Measurements from ENCODE around the gene MTMR12. TPM values are rescaled to one million over a fixed set of nuclear protein-coding genes. Genes with fewer than 3 reads are reported as not detected.

MTMR12 gene
- total and polyA plus RNA-seq, 2 of the 4 experiments (the other 2 are of a cell fraction), result 11.1 to 21.3 TPM

GRCh38 chr5:32273821-32274220 is 38.9 kb downstream of the MTMR12 start:
- in situ Hi-C loops (cut with MboI; ENCODE audit: low sequenced_read_pairs), result no loop called here
- Histone ChIP-seq H3K27me3 (ENCODE audit: control insufficient read depth, insufficient read depth, low read length) (no peaks in the 10 kb centered on the region), H4K8ac (ENCODE audit: low read depth in 2 of 2, low read length in 2 of 2) (no peak overlapping the region), H2AFZ (replicated peaks; ENCODE audit: low read length, poor library complexity) (no peak overlapping the region), H3K4me2 (ENCODE audit: low read depth, low read length) (no peak overlapping the region), H3K27ac (ENCODE audit: insufficient read depth, low read length) (no peak overlapping the region), H3K9me3 (ENCODE audit: control insufficient read depth, insufficient read depth, low read length) (no peaks in the 10 kb centered on the region), H2BK5ac (ENCODE audit: low read depth, low read length, poor library complexity, severe bottlenecking) (no peak overlapping the region), H3K79me1 (ENCODE audit: low read depth in 1 of 2, low read length in 2 of 2) (peaks cover 24 to 27% of the 10 kb centered on the region in 2 experiments), H3K4me1 (ENCODE audit: control insufficient read depth, insufficient read depth, low read length) (peaks cover 15% of the 10 kb centered on the region), H4K5ac (ENCODE audit: low read depth, low read length) (no peak overlapping the region), H2BK120ac (ENCODE audit: low read depth, low read length) (no peak overlapping the region), H2BK20ac (ENCODE audit: low read depth, low read length) (no peak overlapping the region), H3K18ac (ENCODE audit: low read depth, low read length) (no peak overlapping the region), H4K91ac (ENCODE audit: insufficient read depth, low read depth, low read length) (no peak overlapping the region), H3K9me1 (ENCODE audit: insufficient read depth, low read length) (peaks cover 11% of the 10 kb centered on the region), H3K4me3 (ENCODE audit: insufficient read depth, low read depth, low read length) (no peak overlapping the region), H2AK5ac (ENCODE audit: low read depth, low read length) (no peak overlapping the region), H2AK9ac (replicated peaks; ENCODE audit: low read depth, low read length, poor library complexity) (no peak overlapping the region), H3K23ac (ENCODE audit: low read depth, low read length) (no peak overlapping the region), H2BK15ac (ENCODE audit: low read depth, low read length) (no peak overlapping the region), H3K56ac (ENCODE audit: extremely low read depth, insufficient read depth, low read length) (no peak overlapping the region), H4K20me1 (ENCODE audit: insufficient read depth, low read length) (no peaks in the 10 kb centered on the region), H3K9ac (ENCODE audit: low read depth, low read length) (no peak overlapping the region), H3K36me3 (ENCODE audit: control insufficient read depth, insufficient read depth, low read length) (peaks cover 13% of the 10 kb centered on the region), H3K14ac (replicated peaks; ENCODE audit: low read depth, low read length) (no peak overlapping the region), H3K4ac (ENCODE audit: low read depth, low read length) (no peak overlapping the region)
- no peak for DNase-seq
- ChIA-PET POLR2A (ENCODE audit: unreplicated experiment) (no interaction called here), CTCF (interaction anchor here (1.0 kb wide), 2 partner anchors 15 to 41 kb away, joined by 3 read pairs; no protein-coding TSS in a partner anchor)
- no CpG with 5 or more reads among the region's 2 CpGs for WGBS, 2 experiments (ENCODE audit: extremely low coverage in 2 of 2, insufficient read length in 1 of 2)
- no peak for ATAC-seq (ENCODE audit: low read depth)
- intact Hi-C loops (cut with micrococcal nuclease), result no loop called here
- TF ChIP-seq, protein P1, sequence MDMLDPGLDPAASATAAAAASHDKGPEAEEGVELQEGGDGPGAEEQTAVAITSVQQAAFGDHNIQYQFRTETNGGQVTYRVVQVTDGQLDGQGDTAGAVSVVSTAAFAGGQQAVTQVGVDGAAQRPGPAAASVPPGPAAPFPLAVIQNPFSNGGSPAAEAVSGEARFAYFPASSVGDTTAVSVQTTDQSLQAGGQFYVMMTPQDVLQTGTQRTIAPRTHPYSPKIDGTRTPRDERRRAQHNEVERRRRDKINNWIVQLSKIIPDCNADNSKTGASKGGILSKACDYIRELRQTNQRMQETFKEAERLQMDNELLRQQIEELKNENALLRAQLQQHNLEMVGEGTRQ (IDR thresholded peaks at IDR 0.05; ENCODE audit: low read depth, low read length), result no peak
- TF ChIP-seq RAD21 (IDR thresholded peaks at IDR 0.05; ENCODE audit: low read length), result no peak
- TF ChIP-seq MAZ (IDR thresholded peaks at IDR 0.05; ENCODE audit: borderline replicate concordance, low read depth, low read length), result no peak
- TF ChIP-seq MAFK (IDR thresholded peaks at IDR 0.05; ENCODE audit: low read depth, low read length), result no peak
- TF ChIP-seq RCOR1 (IDR thresholded peaks at IDR 0.05; ENCODE audit: insufficient replicate concordance, low read length), result no peak
- TF ChIP-seq NFE2L2 (IDR thresholded peaks at IDR 0.05; ENCODE audit: low read depth, low read length), result no peak
- no peak for TF ChIP-seq CEBPB (IDR thresholded peaks at IDR 0.05; ENCODE audit: low read depth, low read length)
- TF ChIP-seq SMC3 (IDR thresholded peaks at IDR 0.05; ENCODE audit: low read depth, low read length), result no peak
- no peak for TF ChIP-seq RFX5 (IDR thresholded peaks at IDR 0.05; ENCODE audit: low read depth, low read length)
- TF ChIP-seq BHLHE40 (IDR thresholded peaks at IDR 0.05; ENCODE audit: low read depth, low read length), result no peak
- no peak for TF ChIP-seq FOS (IDR thresholded peaks at IDR 0.05; ENCODE audit: low read depth, low read length)
- no peak for TF ChIP-seq POLR2A (IDR thresholded peaks at IDR 0.05; ENCODE audit: low read depth, low read length)
- TF ChIP-seq, protein P2, sequence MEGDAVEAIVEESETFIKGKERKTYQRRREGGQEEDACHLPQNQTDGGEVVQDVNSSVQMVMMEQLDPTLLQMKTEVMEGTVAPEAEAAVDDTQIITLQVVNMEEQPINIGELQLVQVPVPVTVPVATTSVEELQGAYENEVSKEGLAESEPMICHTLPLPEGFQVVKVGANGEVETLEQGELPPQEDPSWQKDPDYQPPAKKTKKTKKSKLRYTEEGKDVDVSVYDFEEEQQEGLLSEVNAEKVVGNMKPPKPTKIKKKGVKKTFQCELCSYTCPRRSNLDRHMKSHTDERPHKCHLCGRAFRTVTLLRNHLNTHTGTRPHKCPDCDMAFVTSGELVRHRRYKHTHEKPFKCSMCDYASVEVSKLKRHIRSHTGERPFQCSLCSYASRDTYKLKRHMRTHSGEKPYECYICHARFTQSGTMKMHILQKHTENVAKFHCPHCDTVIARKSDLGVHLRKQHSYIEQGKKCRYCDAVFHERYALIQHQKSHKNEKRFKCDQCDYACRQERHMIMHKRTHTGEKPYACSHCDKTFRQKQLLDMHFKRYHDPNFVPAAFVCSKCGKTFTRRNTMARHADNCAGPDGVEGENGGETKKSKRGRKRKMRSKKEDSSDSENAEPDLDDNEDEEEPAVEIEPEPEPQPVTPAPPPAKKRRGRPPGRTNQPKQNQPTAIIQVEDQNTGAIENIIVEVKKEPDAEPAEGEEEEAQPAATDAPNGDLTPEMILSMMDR (conservative IDR thresholded peaks at IDR 0.05; ENCODE audit: low read depth, low read length), result no peak
- no peak for TF ChIP-seq ELK1 (IDR thresholded peaks at IDR 0.05; ENCODE audit: borderline replicate concordance, low read depth, low read length)
- BruUV-seq (replicated peaks), result no TSS peak
- dilution Hi-C loops (cut with HindIII; ENCODE audit: low sequenced_read_pairs, unreplicated experiment), result no loop called here

Measured in IMR-90 (cell line).